ENCODE data around the gene IL18BP. TPM values are rescaled to one million over a fixed set of nuclear protein-coding genes. Genes with fewer than 3 reads are reported as not detected.

IL18BP gene
- total RNA-seq, 1 donor from 2014 or later, result 15.7 TPM

GRCh38 chr11:72037554-72038311 is 39.0 kb downstream of the IL18BP start:
- Mint-ChIP-seq H3K4me1 (ENCODE audit: unreplicated experiment) (peaks cover 11% of the 10 kb centered on the region), H3K36me3 (peaks cover 7% of the 10 kb centered on the region), H3K27ac (no peak overlapping the region), H3K4me3 (no peak overlapping the region), H3K27me3 (no peaks in the 10 kb centered on the region), H3K9me3 (no peaks in the 10 kb centered on the region)
- no peak for DNase-seq (ENCODE audit: extremely low spot score, unreplicated experiment)
- TF ChIP-seq CTCF (conservative IDR thresholded peaks at IDR 0.05), result no peak

- Mint-ChIP-seq H3K27me3 (no peaks in the 10 kb centered on the region), H3K4me3 (no peak overlapping the region), H3K36me3 (peaks cover 7% of the 10 kb centered on the region), H3K27ac (no peak overlapping the region), H3K9me3 (no peaks in the 10 kb centered on the region), H3K4me1 (ENCODE audit: unreplicated experiment) (peaks cover 16% of the 10 kb centered on the region)
- DNase-seq (ENCODE audit: extremely low spot score, unreplicated experiment), result no peak
- no peak for TF ChIP-seq CTCF (conservative IDR thresholded peaks at IDR 0.05)
Measured at GRCh38 chr11:72038491-72038890, 39.8 kb downstream of the IL18BP start.

DNA sequence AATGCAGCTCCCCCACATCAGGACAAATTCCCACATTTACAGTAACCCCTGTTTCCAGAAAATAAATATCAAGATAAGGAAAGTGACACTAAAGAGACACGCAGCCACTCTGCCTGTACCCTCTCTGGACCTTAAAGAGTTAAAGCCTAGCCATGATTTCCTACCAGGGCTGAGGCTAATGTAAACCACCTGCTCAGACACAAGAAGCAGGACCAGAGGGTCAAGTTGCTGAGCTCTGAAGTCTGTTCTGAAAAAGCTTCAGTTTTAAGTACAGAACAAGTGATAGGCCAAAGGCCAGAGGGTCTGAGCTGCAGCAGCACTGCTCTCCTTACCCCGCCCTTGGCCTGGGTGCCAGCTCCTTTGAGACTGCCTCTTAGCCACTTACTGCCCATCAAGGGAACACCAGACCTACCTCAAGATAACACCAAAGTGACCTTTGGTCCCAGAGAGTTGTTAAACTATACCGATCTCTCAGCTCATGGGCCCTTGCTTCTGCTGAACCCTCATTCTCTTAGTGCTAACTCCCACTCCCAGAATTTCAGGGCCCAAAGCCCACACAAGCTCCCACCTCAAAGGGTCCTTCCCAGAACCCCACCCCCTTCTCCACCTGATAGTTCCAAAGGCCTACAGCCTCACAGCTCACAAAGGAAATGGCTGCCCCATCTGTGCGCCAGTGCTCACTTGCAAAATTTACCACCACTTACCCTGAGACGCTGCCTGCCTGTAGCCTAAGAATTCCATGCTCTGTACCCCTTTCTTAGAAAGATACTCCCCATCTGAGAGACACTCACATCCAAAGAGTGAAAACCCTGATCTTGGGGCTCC is 40.5 kb downstream of the IL18BP start:
- no peaks in the 10 kb centered on the region for H3K9me3 Mint-ChIP-seq
- no peaks in the 10 kb centered on the region for H3K27me3 Mint-ChIP-seq
- no peak for TF ChIP-seq CTCF (conservative IDR thresholded peaks at IDR 0.05)
- H3K4me3 Mint-ChIP-seq, result no peak overlapping the region
- no peak overlapping the region for H3K27ac Mint-ChIP-seq
- H3K4me1 Mint-ChIP-seq (ENCODE audit: unreplicated experiment), result peaks cover 20% of the 10 kb centered on the region
- DNase-seq (ENCODE audit: extremely low spot score, unreplicated experiment), result no peak
- peaks cover 7% of the 10 kb centered on the region for H3K36me3 Mint-ChIP-seq

DNA sequence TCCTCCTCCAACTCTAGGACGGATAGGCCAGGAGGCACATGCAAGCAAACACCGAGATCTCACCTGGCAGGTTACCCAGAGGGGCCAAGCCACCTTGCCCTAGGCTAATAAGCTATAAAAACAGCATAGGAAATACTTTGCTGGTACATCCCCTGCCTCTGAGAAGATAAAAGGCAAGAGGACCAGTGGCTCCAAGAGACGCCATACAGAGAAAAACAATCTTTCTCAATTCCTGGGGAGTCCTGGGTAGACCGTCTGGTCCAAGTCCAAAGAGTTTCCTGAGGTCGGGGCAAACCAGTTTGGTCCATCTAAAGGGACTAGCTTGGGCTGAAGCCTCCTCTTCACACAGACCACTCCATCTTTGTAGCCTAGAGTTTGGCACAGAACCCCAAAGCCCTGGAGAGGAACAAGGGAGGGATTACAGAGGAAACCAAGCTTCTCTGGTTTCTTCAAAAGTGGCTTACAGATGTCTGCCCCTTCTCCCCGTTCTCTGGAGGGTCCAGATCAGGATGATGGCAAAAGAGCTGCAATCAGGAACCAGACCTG is 41.2 kb downstream of the IL18BP start:
- no peak for TF ChIP-seq CTCF (conservative IDR thresholded peaks at IDR 0.05)
- H3K36me3 Mint-ChIP-seq, result peaks cover 7% of the 10 kb centered on the region
- H3K4me1 Mint-ChIP-seq (ENCODE audit: unreplicated experiment), result peaks cover 23% of the 10 kb centered on the region
- no peaks in the 10 kb centered on the region for H3K9me3 Mint-ChIP-seq
- H3K4me3 Mint-ChIP-seq, result no peak overlapping the region
- H3K27me3 Mint-ChIP-seq, result no peaks in the 10 kb centered on the region
- no peak for DNase-seq (ENCODE audit: extremely low spot score, unreplicated experiment)
- H3K27ac Mint-ChIP-seq, result no peak overlapping the region

DNA sequence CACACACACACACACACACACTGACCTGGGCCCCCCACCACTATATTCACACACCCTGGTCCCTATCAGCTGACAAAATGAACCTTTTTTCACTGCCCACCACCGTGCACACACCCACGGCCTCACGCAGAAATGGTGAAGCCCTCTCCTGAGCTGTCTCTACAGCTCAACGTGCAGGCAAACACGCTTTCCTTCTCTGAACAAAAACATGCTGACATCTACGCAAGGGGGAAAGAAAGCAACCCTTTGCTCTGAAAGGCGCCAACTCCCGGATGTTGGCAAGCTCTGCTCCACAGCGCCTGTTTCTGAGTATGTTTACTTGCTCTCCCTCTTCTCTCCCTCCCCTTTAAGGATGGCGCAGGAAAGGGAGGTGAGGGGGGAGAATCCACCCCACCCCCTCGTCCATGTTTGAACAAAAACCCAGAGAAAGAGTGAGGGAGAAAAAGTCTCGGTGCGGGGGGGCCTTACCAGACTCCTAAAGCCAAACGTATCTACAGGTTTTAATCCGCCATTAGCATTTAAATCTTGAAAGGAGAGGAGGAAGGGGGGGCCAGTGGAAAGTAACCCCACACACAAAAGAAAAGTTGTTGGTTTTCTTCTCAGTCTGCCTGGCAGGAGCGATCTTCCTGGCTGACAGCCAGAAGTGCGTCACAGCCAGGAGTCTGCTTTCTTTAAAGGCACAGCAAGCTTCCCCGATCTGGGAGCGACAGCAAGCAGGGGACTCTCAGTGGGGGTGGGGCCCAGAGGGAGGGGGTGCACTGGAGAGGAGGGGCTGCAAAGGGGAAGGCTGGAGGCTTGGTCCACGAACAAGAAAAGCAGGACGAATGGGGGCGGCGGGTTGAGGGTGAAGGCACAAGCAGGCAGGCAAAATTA is 42.0 kb downstream of the IL18BP start:
- no peak for TF ChIP-seq CTCF (conservative IDR thresholded peaks at IDR 0.05)
- DNase-seq (ENCODE audit: extremely low spot score, unreplicated experiment), result peak; percentile 91
- no peak overlapping the region for H3K4me3 Mint-ChIP-seq
- no peaks in the 10 kb centered on the region for H3K9me3 Mint-ChIP-seq
- H3K27me3 Mint-ChIP-seq, result no peaks in the 10 kb centered on the region
- H3K36me3 Mint-ChIP-seq, result peaks cover 4% of the 10 kb centered on the region
- H3K4me1 Mint-ChIP-seq (ENCODE audit: unreplicated experiment), result peaks cover 28% of the 10 kb centered on the region
- no peak overlapping the region for H3K27ac Mint-ChIP-seq
